Left cardiac atrium (tissue), 4 donors: ENCODE measurements around the gene ARHGAP42. TPM values are rescaled to one million over a fixed set of nuclear protein-coding genes. Genes with fewer than 3 reads are reported as not detected.

Source experiments
- ATAC-seq, 2 donors: fragments of 200-7000 bp; cut with Tn5 transposase; one replicate each; pipeline ENCODE4 v1.9.1; 2020; ENCODE audit warnings: mild to moderate bottlenecking in 2 of 2, moderate library complexity in 2 of 2
- DNase-seq: peaks from one replicate; pipeline ENCODE4 v3.0.0-alpha.2; 2020
- intact Hi-C, 2 donors: fragments of 100-400 bp; cut with DNase I; formaldehyde crosslinking; loops; one replicate each; pipeline versions ENCODE4 v1.14.1 to v1.15.1; 2022 to 2023
- total RNA-seq, 2 donors: library from RNA; stranded (reverse); fragmentation: NEBNext Ultra II Directional; extraction: Animal tissue kit (Norgen Biotek cat#: 25700); gene quantifications; one replicate each; pipeline ENCODE4 v1.2.1, GENCODE V29; 2021
- donor health status: DM: no; HTN: yes; CAD: no.
- donor health status: DM: no; HTN: yes; CAD: no; lungs with severe emphysema.
- donor health status: DM: yes; HTN: yes; CAD: no.
- donor health status: Dilated cardiomyopathy.

Gene ARHGAP42
- total RNA-seq, 2 donors from 2014 or later: 9.0 to 12.8 TPM

- no peak for DNase-seq
- intact Hi-C loops: no loop called here
- no peak for ATAC-seq
These were observed 25.5 kb downstream of the ARHGAP42 start for GRCh38 chr11:100712583-100712982.

GRCh38 chr11:100715165-100715761 lies 28.2 kb downstream of the ARHGAP42 start:
- DNase-seq (no peak), ATAC-seq (peak in 1 of 2 donors; percentile 30)
- intact Hi-C loops: no loop called here

GRCh38 chr11:100716838-100717237 lies 29.8 kb downstream of the ARHGAP42 start:
- DNase-seq (no peak), ATAC-seq (no peak)
- intact Hi-C loops: no loop called here

- ATAC-seq (peak; percentile 45 to 48), DNase-seq (no peak)
- intact Hi-C loops: no loop called here
These were observed 32.3 kb downstream of the ARHGAP42 start for GRCh38 chr11:100719362-100719761.

GRCh38 chr11:100719809-100720221 lies 32.7 kb downstream of the ARHGAP42 start:
- intact Hi-C loops: no loop called here

GRCh38 chr11:100726680-100727079 lies 39.6 kb downstream of the ARHGAP42 start:
- no peak for ATAC-seq
- no peak for DNase-seq
- intact Hi-C loops: no loop called here

More at GRCh38 chr11:100719809-100720221, 32.7 kb downstream of the ARHGAP42 start:
- DNase-seq (peak; percentile 69), ATAC-seq (peak; percentile 90 to 96)

GRCh38 chr11:100727410-100727809 lies 40.3 kb downstream of the ARHGAP42 start:
- intact Hi-C loops: no loop called here
- ATAC-seq: peak; percentile 90 to 96
- peak; percentile 52 for DNase-seq

GRCh38 chr11:100730266-100730665 lies 43.2 kb downstream of the ARHGAP42 start:
- intact Hi-C loops: no loop called here
- no peak for ATAC-seq

GRCh38 chr11:100731471-100731870 lies 44.4 kb downstream of the ARHGAP42 start:
- intact Hi-C loops: no loop called here
- no peak for DNase-seq
- peak in 1 of 2 donors; percentile 27 for ATAC-seq

More at GRCh38 chr11:100730266-100730665, 43.2 kb downstream of the ARHGAP42 start:
- no peak for DNase-seq

GRCh38 chr11:100732949-100733348 lies 45.9 kb downstream of the ARHGAP42 start:
- intact Hi-C loops: no loop called here
- no peak for ATAC-seq
- no peak for DNase-seq

- intact Hi-C loops: no loop called here
- ATAC-seq (no peak), DNase-seq (no peak)
These were observed 47.8 kb downstream of the ARHGAP42 start for GRCh38 chr11:100734743-100735527.

GRCh38 chr11:100735949-100736675 lies 49.0 kb downstream of the ARHGAP42 start:
- ATAC-seq: no peak
- intact Hi-C loops: no loop called here

GRCh38 chr11:100738701-100739270 lies 51.7 kb downstream of the ARHGAP42 start:
- intact Hi-C loops: loop anchor here in 1 of 2 donors (2.0 kb wide), 1 partner anchor 16 kb away; no protein-coding TSS in a partner anchor
- no peak for ATAC-seq
- DNase-seq: no peak

More at GRCh38 chr11:100735949-100736675, 49.0 kb downstream of the ARHGAP42 start:
- no peak for DNase-seq

GRCh38 chr11:100739666-100740065 lies 52.6 kb downstream of the ARHGAP42 start:
- DNase-seq: no peak
- intact Hi-C loops: loop anchor here in 1 of 2 donors (2.0 kb wide), 1 partner anchor 17 kb away; no protein-coding TSS in a partner anchor
- ATAC-seq: peak; percentile 83 to 93

GRCh38 chr11:100740440-100740839 lies 53.4 kb downstream of the ARHGAP42 start:
- ATAC-seq: peak; percentile 41 to 45
- intact Hi-C loops: no loop called here
- no peak for DNase-seq

- intact Hi-C loops: no loop called here
- no peak for DNase-seq
- ATAC-seq: no peak
These were observed 55.0 kb downstream of the ARHGAP42 start for GRCh38 chr11:100741866-100742625.

- intact Hi-C loops: no loop called here
- ATAC-seq (no peak), DNase-seq (no peak)
These were observed 59.4 kb downstream of the ARHGAP42 start for GRCh38 chr11:100746448-100746847.

- intact Hi-C loops: no loop called here
- DNase-seq: no peak
These were observed 61.1 kb downstream of the ARHGAP42 start for GRCh38 chr11:100748153-100748552.

More at GRCh38 chr11:100748153-100748552, 61.1 kb downstream of the ARHGAP42 start:
- no peak for ATAC-seq
